NCI-H2081 treated with DMSO at 0.1 percent for 48 hours (cell line): ENCODE measurements around the gene DMRT3.
"Not testable (repeated sequence)": the region's sequence is repeated elsewhere in the genome, so short reads cannot be mapped to it uniquely, and the experiment has no call there.

Source experiments
- DNase-seq: peaks from one replicate; lab custom pipeline; 2025; lab: John Stamatoyannopoulos, UW

Gene DMRT3

DNA sequence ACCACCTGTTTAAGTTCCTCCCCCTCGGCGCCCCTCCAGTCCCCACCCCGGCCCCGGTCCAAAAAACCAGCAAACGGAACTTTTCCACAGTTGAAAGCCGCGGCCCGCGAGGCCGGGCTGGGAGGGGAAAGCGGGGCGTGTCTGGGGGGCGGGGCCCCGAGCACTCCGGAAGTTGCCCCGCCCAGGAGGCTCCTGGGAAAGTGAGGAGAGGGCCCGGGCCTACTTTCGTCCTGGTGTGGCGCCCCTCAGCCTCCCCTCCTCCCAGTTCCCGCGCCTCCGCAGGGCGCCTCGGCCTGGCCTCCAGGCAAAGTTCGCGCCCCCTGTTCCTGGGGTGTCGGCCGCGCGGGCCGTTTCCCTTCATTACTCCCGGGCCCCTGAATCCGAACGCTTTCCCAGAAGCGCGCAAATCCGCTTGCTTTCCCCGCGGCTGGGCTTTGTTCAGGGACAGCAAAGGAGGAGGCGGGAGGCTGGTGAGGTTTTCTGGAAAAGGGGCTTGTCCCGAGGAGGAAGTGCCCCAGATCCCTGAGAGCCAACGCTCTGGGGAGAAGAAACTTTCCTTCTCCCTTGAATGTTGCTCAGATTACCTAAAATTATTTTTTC lies 4.5 kb upstream of the DMRT3 start:
- no peak for DNase-seq

DNA sequence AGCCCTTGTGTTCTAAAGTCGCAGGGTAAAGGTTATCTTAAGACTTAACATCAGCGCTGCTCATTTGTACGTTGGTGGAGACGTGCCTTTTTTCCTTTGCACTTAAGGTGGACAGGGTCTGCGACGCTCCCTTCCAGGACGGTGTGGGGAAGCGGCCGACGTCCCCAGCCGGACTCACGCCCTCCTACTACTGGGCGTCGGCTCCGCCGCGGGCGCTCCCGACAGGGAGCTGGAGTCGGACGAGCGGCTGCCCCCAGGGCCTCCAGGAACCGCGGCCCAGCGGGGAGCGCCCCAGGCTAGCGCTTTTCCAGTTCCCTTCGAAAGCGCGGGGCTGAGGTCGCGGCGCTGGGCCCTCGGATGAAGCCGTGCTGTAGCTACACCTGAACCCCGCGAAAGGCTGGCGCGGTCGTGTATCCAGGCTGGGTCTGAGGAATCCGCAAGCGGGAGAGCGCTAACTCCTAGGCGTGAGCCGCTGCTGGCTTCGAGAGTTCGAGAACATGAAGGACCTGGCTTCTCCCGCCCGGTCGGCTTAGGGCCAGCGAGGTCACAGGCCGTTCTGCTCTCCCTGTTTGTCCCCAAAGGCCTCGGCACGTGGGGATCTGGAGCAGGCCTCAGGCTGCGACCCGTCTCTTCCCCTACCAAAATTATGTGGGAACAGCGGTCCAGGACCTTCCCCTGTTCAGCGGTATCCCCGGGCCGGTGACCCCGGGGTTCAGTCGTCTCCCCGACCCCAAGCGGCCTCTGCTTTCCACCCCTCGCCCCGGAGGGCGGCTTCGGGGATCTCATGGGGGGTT lies 3.8 kb upstream of the DMRT3 start:
- DNase-seq = no peak

DNA sequence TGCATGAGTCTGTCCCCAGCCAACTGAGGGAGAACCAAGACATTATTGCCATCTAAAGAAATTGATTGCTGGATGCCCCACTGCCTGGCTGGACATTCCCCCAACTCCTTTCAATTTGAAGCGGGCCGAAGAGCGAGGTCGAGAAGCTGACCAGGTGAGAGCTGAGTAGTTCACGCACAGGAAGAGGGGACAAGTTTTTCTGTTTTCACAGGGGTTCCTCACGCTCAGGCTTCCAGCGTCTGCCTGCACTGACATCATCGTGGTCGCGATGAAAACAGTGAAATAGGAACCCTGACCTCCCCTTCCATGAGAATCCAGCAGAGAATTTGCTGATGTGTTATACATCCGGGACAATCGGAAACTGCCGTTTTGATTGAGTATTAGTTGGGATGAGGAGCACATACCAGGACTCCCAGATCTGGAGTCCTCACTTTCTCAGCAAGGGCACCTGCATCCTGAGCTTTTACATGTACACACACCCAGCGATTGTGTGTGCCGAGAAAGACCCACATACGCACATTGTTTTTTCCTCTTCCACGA lies 3.1 kb upstream of the DMRT3 start:
- no peak for DNase-seq

DNA sequence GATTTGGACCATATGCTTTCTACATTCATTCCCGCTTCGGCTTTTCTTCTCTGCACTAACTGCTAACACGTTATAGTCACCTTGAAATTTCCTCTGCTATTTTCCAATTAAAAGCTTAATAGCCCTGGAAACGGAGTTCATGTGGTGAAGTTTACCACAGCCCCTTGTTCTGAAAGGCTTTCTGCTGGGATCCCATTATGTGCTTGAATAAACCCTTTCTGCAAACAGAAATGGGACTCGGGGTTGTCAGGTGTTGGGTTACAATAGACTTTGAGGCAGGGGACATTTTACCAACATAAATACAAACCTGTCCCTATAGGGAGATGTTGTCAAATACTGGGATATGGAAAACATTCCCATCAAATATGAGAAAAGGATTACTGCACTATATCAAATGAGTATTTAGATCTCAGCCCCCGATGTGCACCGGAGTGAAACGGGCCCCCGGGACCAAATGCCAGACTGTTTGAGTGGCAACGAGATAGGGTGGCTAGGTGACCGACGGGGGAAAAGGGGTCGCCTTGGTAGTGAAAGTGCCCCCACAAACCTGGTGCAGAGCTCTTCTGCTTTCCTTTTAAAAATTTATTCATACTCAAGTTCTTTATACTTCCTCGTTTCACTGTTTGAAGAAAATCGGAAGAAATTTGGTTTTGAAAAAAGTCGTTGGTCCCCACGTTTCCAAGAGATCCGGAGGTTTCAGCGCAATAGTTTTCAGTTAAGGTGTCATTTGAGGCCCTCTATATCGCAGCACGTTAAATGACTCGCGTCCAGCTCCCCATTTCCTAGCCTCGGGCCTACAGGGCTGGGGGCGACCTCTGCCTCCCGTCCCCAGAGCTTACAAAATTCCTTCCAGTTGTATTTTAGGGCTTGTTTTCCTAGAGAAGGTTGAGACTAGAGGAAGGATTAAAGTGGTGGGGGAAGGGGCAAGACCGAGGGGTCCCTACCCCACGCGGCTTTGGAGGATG lies 2.1 kb upstream of the DMRT3 start:
- no peak for DNase-seq

DNA sequence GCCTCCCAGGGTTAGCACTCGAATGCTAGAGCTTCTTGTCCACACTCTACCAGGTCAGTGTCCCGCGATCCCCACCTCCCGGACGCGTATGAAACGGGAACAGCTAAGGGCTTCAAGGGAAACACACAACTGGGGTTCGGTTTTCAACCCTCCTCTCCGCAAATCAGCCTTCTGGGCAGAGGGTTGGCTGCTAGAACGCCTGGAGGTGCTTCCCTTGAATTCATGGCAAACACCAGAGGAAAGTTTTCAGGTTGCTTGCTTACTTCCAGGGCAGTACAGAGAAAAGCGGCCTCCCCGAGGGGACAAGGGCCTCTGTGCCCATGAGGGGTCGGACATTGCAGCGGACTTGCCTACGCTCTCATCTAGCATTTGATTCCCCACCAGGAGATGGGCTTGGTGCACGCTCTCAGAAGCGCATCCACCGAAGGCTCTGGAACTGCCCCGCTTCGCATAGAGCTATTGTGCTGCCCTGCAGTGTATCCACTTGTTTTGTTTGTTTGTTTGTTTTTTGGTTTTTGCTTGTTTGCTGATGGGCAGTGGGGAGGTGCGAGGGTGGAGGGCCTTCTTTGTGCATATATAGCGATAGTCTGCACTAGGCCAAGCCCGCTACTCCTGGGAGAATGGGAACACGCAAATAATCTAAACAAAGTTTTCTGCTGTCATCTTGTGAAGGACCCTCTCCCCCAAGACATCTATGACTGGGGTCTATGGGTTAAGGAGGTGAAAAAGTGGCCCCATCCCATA lies 1.3 kb upstream of the DMRT3 start:
- DNase-seq = no peak

DNA sequence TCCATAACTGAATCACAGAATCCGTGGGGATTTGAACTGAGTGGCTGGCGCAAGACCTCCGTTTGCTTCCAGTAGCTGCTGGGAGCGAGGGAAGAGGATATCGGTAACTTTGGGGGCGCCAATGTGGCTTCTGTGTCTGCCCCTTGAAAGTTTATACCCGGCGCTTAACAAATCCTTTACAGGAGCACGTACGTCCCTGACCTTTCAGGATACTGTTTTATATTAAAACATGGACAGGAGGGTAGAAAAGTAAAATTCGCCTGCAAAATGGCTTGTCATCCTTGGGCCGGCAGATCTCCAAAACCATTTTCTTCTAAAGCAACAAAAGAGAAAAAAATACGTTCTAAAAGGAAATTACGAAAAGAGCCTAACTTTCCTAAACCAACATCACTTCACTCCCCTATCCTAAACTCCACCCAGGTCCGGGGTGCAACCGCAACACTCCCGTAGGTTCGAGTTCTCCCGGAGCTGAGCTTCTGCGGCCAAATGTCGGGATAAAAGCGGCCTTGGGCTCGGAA lies 656 bp upstream of the DMRT3 start:
- no peak for DNase-seq

DNA sequence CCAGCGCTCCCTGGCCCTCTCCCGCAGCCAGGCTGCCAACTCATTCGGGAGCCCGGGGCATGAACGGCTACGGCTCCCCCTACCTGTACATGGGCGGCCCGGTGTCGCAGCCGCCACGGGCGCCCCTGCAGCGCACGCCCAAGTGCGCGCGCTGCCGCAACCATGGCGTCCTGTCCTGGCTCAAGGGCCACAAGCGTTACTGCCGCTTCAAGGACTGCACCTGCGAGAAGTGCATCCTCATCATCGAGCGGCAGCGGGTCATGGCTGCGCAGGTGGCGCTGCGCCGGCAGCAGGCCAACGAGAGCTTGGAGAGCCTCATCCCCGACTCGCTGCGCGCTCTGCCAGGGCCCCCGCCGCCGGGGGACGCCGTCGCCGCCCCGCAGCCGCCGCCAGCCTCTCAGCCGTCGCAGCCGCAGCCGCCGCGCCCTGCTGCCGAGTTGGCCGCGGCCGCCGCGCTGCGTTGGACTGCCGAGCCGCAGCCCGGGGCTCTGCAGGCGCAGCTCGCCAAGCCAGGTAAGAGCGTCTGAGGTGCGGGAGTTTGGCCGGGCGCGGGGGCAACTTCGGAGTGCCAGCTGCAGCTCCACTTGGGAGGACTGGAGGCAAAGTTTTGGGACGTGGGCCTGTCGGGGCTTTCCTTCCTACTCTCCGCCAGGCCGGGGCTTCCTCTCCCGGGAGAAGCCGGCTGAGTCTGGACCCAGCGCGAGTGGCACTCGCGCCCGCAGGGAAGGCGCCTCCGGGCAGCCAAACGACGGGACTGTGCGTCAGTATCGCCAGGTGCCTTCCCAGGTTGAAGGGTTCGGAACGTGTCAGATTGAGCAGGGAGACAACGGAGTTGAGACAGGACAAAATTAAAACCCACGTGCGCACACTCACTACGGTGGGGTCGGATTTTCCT lies 735 bp downstream of the DMRT3 start:
- no peak for DNase-seq

DNA sequence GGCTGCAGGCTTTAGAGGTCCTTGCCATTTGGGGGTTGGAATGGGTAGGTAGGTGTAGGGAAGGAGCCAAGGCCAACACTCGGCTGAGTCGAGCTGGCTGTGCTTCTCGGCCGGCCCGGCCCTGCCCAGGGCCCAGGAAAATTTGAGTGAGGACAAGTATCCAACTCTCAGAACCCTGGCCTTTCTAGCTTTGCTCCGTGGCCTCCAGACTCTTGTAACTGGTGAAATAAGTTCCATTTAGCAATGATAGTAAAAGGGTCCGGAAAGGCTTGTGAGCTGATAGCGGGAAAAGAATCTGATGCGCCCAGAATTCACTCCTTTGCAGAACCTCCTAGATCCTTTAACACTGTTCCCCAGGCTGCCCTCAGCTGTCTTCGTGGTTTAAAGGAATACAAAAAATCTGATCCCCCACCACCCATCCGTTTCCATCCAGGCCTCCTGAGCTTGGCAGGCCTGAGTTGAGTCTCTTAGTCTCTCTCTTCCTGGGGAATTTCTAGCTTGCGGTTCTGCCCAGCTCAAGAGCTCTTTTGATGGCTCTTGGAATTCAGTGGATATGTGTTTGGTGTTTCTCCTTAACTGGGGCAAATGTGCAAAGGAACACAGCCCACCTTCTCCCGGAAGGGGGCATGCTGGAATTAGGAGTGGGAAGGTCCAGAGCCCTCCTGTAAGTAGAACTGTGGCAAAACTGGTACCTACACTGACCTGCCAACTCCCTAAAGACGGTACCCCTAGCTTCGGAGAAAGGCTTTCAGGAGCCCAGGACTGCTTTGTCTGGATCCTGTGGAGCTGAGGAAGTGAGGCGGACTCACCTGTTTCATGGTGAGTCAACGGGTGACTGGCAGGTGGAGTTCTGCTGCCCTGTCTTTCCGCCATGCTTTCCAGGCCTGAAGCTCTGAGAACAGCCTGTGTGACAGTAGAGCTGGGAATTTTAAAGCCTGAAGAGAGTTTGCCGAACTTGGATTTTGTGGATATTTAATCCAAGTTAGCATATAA lies 1.7 kb downstream of the DMRT3 start:
- DNase-seq = no peak

DNA sequence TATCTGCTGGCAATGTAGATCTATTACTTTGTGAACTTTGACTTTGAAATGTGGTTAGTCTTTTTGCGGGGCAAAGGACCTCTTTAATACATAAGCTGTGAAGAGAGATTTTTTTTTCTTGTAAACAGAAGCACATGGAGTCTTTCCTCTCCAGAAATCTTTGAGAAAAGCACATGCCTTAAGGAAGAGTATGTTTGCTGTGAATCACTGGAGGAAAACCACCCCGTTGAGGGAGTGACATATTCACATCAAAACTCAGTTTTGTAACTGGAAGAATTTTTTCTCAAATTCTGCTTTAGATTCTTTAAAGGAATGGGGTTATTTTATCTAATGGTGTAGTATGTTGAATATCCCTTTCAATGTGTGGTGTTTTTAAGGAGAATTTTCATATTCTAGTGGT lies 3.5 kb downstream of the DMRT3 start:
- DNase-seq = no peak

DNA sequence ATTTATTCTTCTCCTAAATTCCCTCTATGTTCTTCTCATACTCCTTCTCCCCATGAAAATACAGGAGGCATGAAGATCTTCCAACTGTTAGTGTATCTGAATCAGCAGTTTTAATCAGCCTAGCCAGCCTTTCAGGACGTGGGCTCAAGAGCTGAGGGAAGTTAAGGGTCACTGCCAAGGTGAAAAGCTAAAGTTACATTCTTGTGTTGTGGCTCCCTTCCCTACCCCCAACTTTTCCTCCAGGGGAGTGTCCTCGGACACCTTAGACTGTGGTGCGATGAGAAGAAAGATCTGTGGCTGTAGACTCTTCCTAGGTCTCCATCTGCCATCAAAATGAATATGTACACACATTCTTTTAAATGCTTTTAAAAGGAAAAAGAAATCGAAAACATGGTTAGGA lies 4.2 kb downstream of the DMRT3 start:
- no peak for DNase-seq

DNA sequence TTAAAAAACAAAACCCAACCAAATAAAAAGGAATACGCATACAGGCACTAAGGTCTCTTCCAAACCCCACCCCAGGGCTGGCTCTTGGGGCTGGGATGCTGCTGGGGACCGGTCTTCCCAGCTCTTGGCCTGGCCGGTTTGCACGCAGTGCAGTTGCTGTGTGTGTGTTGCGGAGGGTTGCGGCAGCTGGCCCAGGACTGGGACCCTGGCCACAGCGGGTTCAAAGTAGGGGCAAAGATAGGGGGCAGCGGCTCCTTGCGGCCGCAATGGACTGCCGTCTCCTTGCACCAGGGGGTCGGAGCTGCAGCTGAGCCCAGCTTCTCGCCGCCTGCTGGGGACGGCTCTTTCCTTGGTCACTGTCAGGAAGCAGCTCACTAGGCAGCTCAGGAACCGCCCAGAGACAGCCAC lies 5.0 kb downstream of the DMRT3 start:
- DNase-seq = no peak

DNA sequence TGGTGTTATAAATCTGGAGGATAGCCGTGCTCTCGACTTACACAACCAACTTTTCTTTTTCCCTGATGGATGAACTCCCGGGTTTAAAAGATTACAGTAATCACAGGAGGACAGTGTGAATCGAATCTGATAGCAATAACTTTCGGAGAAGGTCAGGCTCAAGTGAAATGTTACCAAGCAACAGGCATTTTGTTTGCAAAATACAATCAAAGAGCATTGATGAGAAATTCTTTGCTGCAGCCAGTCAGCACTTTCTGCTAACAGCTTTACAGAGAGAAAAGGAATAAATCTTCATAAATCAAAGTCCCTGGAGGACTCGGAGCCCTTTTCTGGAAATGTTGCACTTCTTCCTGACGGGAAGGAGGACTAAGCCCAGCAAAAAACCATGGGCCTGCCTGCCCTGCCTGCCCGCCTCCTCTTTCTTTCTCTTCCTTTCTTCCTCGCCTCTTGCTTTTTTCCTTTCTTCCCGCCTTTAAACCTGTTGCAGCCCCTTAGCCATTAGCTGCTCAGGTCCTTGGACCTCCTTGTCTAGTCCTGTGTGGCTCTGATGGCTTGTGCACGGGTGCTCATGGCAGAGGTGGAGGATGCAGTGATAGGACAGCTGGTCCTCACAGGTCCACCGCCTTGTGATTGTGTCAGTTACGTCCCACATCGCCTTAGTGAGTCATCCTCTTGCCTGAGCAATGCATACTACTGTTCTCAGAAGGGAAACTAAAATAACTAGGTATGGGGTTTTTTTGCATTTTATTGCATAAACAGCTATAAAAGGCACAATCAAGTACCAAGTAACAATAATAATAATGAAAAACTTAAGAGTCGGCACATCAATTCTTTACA lies 6.2 kb downstream of the DMRT3 start:
- no peak for DNase-seq

DNA sequence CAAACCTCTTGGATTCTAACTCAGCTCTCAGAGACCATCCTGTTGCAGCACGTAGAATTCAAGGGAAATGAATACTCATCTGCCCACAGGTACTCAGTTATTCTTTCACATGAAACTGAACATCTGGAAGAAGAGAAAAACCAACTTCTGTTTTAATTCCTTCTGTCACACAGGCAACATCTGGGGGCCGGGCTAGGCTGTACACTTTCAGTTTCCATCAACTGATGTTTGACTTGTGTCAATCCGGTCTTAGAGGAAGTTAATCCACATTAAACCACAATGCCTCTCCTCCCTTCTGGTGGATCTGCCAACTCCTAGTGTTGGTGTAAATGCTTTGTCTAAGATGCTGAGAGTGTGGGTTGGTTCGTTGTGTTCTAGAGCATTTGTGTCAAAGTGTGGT lies 17.6 kb downstream of the DMRT3 start:
- DNase-seq = no peak

DNA sequence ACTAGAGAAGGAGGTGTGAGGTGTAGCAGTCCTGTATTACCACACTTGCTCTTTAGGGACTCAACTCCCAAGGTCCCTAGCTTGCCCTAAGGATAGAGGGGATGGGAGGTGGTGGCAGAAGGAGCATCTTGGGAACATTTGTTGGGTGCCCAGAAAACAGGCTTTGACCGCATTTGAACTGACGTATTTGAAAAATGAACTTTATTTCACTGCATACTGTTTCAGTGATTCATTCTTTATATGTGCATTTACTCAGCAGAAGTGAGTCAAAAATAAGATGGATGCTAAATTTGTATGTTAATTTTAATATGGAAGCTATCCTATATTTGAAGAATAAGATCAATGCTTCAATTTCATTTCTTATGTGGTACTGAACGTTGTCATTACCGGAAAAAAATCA lies 18.7 kb downstream of the DMRT3 start:
- DNase-seq = no peak

DNA sequence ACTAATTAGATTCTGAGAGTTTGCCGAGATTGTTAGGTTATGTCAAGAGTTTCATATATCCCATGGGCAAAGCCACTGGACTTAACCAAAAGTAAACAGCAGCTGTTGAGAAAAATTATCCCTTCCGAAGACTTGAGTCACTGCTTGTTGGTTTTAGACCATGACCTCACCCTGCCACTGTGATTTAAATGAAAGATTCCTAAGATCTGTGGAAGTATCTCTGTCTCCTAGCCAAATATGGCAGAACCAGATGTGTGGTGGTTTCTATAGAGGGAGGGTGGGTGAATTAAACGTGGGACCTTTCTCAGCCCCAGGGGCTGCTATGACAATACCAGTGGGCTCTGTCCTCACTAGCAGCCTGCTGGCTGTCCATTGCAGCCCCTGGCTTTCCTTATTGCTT lies 19.3 kb downstream of the DMRT3 start:
- no peak for DNase-seq

DNA sequence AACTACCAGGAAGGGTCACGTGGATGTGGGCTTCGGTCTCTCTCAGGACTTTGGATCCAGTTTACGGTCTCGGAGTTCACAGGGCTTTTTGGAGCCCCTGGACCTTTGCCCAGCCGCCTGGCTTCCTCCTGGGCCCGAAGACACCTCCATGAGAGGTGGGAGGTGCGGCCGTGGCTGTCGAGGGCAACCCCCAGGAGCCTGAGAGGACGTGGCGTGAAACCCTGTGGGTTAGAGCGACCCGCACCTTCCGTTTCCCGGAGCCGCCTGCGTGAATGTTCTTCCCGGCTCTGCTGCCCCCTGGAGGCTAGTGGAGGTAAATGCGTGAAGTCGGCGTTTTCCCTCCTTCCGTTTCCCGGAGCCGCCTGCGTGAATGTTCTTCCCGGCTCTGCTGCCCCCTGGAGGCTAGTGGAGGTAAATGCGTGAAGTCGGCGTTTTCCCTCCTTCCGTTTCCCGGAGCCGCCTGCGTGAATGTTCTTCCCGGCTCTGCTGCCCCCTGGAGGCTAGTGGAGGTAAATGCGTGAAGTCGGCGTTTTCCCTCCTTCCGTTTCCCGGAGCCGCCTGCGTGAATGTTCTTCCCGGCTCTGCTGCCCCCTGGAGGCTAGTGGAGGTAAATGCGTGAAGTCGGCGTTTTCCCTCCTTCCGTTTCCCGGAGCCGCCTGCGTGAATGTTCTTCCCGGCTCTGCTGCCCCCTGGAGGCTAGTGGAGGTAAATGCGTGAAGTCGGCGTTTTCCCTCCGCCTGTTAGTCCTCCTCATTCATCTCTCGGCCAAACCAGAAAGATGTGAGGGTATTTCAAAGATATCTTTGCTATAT lies 22.1 kb downstream of the DMRT3 start:
- not testable (repeated sequence) for DNase-seq

DNA sequence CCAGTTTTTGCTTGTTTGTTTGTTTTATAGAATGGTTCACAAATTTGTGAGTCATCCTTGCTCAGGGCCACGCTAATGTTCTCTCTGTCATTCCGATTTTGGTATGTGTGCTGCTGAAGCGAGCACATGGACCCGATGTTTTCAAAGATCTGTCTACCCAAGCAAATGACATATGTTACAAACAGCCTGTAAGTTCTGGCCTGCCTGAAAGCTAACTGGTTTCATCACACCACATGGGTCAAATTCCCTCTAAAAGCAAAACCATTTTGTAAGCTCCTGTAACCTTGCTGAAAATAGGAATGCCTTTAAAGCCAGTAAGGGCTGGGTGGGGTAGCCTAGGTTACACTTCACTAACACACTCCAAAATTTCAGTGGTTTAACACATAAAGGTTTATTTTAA lies 25.4 kb downstream of the DMRT3 start:
- DNase-seq = no peak
